Fibroblast of skin of left biceps (primary cell): ENCODE data around the gene MAPK1IP1L.
"Not testable (repeated sequence)": the region's sequence is repeated elsewhere in the genome, so short reads cannot be mapped to it uniquely, and the experiment has no call there.

Experiments
- DNase-seq, 2 experiments: peaks; one replicate each; pipeline ENCODE4 v3.0.0-alpha.2; 2013; ENCODE audit warnings: low read depth in 2 of 2

Gene MAPK1IP1L

DNA sequence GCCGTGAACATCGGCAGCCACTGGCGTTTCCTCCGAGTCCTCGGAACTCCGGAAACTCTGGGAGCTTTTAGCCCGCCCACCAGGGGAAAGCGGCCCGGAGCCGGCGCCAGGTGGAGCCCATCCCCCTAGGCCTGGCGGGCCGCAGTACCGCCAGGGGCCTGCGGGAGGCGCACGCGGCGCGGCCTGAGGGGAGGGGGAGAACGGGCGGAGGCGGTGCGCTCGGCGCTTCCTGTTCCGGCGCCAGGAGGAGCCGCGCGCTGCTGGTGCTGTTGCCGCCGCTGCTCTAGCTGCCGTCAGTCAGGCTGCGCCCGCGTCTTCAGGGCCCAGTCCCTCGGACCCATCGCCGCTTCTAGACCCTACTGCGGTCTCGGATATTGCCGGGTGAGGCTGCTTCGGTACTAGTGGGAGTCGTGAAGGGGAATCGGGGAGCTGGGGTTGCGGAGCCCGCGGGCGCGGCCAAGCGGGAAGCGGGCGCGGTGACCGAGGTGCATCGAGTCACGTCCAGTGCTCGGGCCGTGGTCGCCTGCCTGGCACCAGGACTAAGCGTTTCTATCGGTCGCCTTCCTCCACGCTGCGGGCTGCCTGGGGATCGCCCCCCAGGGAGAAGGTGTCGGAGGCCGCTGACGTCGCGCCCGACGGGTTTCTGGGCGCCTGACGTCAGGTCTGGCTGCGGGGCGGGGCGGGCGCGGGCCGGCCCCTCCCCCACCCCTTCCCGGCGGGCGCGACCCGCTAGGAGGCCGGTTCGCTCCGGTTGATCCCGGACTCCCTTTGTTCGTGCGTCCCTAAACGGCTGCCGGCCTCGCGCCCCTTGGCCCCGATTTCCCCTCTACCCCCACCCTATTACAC, at the start of gene MAPK1IP1L:
TSS of gene MAPK1IP1L (plus strand) at position 225 of the 846 bp plus-strand sequence. CDS start 10,037 bp downstream, outside the sequence.
- DNase-seq: peak; percentile 81 to 85

DNA sequence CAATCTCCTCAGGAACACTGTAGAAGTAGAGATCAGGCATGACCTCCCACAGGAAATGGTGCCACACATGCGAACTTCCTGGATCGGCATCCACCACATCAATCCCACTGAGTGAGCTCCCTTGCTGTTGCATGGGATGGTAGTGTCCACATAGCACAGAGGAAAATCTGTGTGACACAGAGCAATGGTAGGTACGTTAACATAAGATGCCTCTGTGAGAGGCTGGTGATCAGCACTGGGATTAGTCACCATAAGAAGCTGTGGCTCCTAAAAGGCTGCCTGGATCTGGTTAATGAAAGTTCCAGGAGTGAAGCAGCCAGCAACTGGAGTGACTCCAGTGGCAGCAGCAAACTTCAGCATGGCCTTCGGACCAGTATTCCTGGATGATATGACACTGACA, 46.4 kb upstream of the MAPK1IP1L start:
- no peak for DNase-seq

DNA sequence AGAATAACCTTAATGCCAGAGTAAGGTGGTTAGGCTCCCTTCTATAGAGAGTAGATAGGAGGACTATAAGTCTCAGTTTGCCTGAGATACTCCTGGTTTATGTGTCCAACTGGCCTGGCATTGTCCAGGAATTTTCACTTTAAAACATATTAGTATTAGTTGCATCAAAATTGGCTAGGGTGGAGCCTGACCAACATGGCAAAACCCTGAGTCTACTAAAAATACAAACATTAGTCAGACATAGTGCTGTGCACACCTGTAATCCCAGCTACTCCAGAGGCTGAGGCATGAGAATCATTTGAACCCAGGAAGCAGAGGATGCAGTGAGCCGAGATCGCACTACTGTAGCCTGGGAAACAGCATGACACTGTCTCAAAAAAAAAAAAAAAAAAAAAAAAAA, 36.4 kb upstream of the MAPK1IP1L start:
- DNase-seq: no peak

DNA sequence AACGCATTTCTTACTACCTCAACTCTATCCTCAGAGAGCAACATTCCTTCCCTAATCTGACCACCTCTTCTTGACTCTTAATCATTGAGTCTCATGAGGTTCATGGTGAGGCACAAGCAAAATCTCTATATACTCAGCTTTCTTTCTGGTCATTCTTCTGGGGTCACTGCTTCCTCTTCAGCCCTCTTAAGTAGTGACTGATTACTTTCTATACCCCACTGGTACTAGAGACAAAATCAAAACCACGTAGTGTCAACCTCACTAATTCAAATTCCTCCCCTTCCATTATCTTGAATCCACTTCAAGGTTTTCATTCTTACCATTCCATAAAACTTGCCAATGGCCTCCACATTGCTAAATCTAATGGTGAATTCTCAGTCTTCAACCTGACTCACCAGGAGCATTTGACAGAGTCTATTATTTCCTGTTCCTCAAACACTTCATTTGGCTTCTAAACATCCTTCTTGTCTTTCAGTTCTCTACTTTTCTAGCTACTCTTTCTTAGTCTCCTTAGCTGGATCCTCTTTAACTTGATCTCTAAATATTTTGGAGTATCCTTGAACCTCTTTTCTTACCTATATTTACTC, 31.4 kb upstream of the MAPK1IP1L start:
- no peak for DNase-seq

DNA sequence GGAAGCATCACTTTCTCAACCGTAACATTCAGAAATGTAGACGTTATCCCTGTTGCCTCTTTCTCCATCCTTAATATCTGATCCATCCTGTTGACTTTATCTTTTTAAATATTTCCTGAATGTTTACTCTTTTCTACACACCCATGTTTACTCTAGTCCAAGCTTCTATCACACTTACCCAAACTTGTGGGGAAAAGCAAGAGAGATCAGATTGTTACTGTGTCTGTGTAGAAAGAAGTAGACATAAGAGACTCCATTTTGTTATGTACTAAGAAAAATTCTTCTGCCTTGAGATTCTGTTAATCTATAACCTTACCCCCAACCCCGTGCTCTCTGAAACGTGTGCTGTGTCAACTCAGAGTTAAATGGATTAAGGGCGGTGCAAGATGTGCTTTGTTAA, 27.1 kb upstream of the MAPK1IP1L start:
- not testable (repeated sequence) for DNase-seq

DNA sequence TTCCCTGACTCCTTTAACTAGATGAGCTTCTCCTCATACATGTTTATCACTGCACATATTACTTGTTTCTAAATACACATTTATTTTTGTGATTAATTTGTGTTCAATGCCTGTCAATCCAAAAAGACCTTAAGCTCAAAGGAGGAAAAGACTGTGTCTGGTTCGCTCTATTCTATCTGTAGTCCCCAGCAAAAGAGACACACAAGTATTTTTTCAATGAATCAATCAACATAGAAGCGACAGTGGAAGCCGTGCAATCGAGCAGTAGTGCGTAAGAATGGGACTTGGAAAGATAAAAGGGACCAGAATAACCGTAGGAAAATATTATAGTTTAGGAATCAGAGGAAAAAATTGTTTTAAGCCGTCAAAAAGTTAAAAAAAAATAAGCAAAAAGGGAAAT, 25.5 kb upstream of the MAPK1IP1L start:
- no peak for DNase-seq

DNA sequence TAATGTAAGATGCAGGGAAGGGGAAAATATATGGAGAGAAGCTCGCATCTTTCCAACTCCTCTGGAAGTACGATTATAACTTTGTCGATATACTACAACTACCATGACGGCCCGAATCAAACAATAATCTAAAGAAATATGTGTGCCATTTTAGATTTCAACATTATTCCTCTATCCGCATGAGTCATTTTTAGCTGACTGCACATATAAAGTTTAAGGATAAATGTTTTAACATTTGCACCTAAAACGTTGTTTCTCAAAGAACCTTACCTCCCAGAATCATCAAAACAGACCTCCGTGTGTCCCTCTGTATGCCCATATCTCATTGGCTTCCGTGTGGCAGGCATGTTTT, 25.0 kb upstream of the MAPK1IP1L start:
- no peak for DNase-seq

DNA sequence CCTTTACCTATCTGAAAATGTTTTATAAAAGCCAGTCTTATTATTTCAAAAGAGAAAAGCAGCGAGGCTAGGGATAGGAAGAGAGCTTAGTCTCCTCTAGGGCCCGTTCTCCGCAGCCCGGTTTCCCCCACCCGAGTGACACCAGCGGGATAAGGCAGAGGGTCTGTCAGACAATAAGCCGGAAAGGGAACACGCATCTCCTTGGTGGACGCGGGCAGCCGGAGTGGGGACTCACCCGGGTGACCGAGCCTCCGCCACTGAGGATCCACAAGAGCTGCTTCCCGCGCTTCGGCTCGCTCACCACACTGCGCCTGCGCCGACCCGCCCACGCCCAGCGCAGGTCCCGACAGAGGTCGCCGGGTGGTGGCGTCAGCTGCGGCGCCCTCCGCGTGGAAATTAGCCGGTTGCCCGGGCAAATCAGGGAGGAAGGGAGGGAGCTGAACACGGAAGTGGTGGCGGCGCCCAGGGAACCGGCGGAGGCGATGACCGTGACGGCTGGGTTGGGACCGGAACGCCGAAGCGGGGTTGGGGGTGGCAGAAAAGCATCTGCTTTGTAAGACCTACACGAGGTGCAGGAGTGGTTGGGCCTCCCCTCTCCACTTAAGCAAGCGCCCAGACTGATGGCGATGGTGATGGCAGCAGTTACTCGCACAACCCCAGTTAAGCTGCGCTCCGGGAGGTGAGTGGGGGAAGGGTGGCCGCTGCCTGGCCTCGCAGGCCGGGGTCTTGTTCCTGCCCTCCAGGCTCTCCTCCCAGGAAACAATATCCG, 24.5 kb upstream of the MAPK1IP1L start, which contains the start of the genes SOCS4 and WDHD1:
TSS of gene SOCS4 (plus strand) at position 444 of the 769 bp plus-strand sequence. CDS start 15,806 bp downstream, outside the sequence.
TSS of gene WDHD1 (minus strand) at position 307 of the 769 bp plus-strand sequence. CDS start 312 bp downstream, outside the sequence.
- DNase-seq: peak; percentile 63 to 65

DNA sequence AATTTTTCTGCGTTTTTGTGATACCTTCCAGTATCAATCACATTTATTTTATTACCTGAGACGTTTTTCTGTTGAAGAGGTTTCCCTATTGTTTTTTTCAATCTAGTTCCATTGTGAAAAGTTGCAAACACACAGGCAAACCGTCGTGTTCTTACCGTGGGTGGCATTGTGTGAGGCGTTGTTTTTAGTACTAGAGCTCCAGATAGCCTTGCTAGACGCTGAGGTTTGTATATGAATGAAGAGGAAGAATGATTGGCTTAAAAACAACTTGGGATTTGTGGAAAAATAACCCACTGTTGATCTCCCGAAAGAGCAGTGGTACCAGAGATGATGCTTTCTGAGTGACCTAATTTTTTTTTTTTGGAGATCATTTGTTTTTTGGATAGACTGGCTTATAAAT, 23.4 kb upstream of the MAPK1IP1L start:
- no peak for DNase-seq

DNA sequence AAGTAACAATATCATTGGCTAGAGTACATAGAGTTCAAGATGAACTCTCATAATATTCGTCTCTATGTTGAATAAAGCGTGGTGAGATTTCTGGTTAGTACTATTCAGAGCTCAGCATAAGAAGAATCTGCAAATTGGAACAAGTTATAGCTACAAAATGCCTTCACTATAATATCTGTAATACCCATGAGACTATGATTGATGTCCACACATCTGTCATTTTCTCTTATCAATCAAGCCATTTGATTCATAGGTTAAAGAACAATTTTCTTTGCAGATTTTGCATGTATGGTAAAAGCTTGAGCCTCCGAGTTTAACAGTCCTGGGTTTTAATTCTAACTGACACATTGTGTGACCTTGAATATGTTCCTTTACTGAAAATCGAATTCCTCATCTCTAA, 23.0 kb upstream of the MAPK1IP1L start:
- no peak for DNase-seq

DNA sequence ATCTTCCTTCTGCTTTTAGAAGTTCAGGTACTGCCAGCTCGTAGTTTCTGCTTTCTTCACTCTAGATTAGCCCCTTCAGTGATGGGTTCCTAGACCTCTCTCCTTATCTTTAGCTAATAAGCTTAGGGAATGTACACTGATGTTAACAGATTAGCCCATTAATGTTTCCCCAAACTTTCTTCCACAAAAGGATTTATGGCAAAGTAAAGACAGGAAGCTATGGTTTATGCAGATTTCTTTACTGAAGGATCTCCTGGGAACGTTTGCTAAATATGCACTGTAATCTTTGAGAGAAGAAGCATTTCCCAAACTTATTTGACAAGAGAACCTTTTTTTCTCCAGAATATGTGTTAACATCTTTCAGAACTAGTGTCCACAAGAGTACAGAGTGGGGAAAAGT, 20.3 kb upstream of the MAPK1IP1L start:
- no peak for DNase-seq

DNA sequence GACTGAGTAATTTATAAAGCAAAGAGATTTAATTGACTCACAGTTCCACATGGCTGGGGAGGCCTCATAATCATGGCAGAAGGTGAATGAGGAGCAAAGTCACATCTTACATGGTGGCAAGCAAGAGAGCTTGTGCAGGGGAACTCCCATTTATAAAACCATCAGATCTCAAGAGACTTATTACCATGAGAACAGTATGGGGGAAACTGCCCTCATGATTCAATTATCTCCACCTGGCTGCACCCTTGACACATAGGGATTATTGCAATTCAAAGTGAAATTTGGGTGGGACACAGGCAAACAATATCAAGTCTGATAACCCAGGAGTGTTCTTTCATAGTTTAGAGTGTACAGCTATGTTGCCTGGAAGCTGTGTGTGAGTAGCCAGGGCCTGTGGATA, 13.5 kb upstream of the MAPK1IP1L start:
- DNase-seq: not testable (repeated sequence)

DNA sequence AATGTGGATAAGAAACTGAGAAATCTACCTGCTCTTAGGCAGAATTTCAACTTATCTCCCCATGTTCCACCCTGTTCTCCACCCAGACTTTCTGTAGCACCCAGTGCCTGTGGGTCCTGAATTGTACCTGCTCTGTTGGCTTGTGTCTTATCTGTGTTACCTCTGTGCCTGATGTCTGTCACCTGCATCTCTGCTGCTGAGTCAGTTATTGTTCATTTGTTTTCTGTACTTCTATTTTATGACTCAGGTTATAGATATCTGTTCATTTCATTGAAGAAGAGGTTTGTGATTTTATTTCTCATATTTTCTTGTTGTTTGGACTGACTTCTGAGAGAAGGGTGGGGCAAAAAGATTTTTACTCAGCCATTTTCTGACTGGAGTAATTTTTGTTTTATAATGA, 12.7 kb upstream of the MAPK1IP1L start:
- DNase-seq: no peak

DNA sequence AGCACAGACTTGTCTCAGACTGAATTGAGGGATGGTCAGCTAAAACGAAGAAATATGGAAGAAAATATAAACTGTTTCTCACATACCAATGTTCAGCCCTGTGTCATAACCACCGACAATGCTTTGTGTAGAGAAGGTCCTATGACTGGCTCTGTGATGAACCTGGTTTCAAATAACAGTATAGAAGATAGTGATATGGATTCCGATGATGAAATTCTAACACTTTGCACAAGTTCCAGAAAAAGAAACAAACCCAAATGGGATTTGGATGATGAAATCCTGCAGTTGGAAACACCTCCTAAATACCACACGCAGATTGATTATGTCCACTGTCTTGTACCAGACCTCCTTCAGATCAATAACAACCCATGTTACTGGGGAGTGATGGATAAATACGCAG, 7.9 kb upstream of the MAPK1IP1L start:
- DNase-seq: no peak

DNA sequence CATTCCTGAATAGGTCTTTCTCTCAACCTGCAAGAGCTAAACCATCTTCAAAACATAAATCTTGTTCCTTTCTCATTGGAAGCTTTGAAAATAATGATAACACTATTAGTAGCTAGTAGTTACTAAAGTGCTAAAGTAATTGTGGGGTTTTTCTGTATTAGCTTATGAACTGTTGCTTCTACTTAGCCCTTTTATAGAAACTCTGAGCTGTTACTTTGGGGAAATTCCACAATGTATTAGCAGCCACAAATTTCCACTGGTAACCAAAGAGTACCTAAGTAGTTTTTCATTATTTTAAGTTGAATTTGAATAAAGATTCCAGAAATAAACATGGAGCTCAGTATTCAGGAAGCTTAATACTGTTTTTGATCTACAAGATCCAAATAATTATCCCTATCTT, 6.4 kb upstream of the MAPK1IP1L start:
- DNase-seq: no peak

DNA sequence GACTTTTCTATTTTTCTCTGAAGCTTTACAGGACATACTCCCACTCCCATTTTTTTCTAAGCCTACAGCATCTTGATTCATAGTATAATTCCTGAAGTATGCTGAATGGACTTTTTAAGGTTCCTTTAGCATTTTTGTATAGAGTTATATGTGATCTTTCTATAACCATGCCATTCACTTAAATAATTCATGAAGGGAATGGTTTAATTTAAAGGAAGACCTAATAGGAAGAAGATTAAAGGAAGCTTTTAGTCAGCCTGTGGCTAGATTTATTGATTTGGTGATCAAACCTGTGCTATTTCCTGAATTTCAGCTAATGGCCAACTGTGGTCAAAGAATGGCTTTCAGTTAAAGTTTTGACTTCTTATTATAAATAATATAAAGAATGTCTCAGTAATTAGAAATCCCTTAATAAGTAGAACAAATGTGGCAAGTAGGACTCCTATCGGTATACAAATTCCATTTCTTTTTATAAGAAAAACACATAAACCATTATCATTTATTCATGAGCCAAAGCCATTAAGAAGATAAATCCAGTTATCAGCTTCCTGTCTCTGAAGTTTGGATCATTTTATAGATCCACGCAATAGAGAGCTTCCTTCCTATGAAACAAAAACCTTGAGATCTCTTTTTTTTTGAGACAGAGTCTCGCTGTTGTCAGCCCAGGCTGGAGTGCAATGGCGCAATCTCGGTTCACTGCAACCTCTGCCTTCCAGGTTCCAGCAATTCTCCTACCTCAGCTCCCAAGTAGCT, 4.0 kb upstream of the MAPK1IP1L start:
- DNase-seq: no peak

DNA sequence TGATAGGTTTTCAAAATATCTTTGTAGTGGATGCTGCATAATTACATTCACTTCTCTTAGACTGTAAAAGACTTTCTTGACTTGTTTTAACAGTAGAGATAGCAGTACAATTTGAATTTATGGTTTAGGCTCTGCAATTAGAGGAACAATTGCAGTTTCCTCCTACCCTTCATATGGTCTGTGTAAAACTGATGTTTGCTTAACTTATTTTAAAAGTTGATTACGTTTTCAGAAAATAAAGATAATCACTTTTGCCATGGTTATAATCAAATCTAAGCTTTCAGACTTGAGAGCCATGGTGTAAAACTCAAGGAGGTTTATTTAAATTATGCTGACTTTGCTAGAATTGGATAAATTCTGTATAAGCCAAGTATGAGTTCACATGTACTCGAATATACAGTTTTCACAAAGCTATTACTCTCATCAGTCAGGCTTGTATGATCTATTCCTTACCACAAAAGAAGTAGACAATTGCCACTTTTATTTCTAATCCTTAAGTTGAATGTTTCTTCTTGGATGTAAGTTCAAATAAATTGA, 2.5 kb upstream of the MAPK1IP1L start:
- DNase-seq: no peak

DNA sequence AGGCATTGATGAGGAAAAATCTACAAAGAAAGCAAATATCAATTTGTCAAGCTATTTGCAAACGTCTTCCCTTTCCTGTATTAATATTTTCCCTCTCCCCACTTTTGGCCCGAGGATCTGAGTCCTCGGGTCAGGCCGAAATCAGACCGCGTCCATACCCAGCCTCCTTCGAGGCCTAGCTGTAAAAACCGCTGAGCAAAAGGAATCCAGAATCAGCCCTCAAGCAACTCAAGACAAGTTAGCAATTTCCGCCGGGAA, 353 bp upstream of the MAPK1IP1L start:
- DNase-seq: no peak

DNA sequence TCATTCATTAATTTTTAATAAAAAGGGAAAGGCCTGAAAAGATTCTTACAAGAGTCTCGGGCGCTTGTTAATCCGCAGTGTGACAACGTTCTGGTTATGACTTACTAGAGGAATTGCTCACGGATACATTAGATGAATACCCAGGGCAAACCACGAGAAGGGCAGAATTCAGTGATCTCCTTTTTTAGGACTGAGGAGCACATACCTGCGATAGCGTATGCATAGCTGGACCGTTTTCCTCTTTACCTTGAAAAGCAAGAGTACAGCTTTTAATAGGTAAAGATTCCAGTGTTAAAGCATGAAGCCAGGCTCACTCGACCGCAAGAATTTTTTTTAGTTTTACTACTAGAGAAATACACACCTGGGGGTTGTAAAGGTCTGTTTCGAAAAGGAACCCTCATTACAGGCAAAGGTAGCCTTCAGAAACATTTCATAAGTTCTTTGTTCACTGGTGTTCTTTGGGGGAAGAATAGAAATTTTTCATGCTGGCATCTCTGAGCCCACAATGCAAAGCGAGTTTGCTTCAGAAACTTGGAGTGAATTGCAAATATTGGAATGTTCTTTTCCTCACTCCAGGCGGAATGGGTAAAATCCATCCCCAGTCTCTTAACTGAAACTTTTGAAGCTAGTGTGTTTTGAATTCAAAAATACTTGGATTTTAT, 953 bp downstream of the MAPK1IP1L start:
- DNase-seq: no peak

DNA sequence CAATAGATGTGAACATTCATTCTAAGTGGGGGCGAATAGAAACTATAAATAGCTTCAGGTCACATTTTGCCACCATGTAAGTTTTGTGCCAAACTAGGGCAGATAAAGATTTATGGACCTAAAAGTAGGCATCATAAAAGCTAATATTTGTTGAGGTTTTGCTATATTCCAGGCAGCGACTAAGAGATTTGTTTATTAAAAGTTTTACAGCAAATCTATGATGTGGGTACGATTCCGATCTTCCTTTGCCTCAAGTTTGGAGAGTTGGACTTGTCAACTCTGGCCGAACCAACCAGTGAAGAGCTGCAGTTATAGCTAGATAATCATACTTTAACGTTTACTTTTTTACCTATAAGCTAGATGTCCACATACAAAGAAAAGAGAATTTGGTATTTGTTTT, 1.6 kb downstream of the MAPK1IP1L start:
- no peak for DNase-seq

DNA sequence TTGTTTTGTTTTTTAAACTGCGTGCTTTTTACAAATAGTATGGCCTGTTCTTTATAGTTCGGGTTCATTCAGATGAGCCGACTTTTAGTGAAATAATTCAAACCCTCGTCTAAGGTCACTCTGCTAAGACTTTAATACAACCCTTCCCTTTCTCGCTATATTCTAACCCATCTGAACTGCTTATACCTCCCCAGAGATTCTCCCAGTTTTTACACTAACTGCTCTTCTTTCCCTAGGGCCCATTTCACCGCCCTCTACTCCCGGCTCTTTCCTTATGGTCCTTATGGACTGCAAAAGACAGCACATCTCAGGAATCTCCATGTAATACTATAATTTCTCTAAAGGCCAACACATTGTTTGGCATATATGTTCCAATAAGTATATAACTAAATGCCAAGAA, 2.1 kb downstream of the MAPK1IP1L start:
- no peak for DNase-seq
